COLO829 (cell line): Measurements from ENCODE around the gene EPB41L2.
"Not testable (repeated sequence)": the region's sequence is repeated elsewhere in the genome, so short reads cannot be mapped to it uniquely, and the experiment has no call there.

Experiments used
- DNase-seq: peaks from one replicate; pipeline ENCODE4 v3.0.0; 2012; ENCODE audit warnings: low spot score

Gene EPB41L2

DNA sequence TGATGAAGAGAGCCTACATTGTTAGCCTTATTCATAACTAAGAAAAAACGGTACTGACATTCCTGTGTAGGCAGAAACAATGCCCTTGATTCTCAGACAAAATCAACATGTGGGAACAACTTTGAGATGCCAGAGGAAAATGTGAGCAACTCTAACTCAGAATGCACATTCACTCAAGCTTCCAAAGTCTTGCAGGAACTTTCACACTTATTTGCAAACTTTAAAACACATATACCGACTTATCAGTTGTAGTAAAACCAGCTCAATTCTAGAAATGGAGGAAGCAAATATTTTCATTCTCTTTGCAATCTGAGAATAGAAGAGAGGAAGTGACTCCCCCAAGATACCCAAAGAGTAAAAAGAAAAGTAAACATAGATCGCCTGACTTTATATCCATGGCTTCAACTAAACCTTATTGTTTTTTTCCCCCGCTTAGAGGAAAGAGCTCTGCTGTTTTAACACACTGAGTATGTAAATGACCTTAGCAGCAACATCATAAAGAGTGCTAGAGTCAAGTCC, 117.6 kb downstream of the EPB41L2 start:
- DNase-seq: peak; percentile 59

DNA sequence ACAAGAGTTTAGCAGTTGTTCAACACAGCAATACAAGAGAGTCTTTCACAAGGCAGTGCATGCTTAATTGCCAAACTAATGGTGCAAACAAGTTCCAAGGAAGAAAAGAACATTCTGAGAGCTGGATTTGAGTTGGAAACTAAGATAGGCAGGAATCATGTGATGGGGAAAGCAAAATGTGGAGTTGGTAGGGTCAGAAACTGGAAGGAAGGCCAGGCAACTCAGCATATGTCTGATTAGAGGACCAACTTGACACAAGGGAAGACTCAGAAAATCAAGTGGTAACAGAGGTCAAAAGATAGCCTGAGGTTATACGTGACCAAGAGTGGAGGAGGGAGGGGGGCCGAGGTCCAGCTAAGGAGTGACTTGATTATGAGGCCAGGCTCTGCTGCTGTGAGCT, 118.6 kb downstream of the EPB41L2 start:
- no peak for DNase-seq

DNA sequence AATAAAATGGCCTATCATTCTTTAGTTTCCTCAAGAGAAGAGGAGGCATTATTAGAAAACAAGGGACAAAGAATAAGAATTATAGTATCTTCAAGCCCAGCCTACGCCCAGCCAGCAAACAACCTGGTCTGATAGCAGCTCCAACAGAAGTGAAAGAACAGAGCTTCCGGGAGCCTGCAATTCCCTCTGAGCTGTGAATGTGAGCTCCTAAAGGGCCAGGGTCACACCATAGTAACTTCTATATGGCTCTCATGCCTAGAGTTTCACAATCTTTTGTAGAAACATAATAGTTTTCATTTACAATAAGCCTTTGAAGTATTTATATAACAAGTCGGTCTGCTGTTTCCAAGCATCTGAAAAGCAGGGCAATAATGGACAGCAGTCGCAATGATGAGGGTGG, 119.3 kb downstream of the EPB41L2 start:
- no peak for DNase-seq

DNA sequence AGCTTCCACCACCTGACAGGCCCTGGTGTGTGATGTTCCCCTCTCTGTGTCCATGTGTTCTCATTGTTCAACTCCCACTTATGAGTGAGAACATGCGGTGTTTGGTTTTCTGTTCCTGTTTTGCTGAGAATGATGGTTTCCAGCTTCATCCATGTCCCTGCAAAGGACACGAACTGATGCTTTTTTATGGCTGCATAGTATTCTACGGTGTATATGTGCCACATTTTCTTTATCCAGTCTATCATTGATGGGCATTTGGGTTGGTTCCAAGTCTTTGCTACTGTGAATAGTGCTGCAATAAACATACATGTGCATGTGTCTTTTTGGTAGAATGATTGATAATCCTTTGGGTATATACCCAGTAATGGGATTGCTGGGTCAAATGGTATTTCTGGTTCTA, 120.3 kb downstream of the EPB41L2 start:
- not testable (repeated sequence) for DNase-seq

DNA sequence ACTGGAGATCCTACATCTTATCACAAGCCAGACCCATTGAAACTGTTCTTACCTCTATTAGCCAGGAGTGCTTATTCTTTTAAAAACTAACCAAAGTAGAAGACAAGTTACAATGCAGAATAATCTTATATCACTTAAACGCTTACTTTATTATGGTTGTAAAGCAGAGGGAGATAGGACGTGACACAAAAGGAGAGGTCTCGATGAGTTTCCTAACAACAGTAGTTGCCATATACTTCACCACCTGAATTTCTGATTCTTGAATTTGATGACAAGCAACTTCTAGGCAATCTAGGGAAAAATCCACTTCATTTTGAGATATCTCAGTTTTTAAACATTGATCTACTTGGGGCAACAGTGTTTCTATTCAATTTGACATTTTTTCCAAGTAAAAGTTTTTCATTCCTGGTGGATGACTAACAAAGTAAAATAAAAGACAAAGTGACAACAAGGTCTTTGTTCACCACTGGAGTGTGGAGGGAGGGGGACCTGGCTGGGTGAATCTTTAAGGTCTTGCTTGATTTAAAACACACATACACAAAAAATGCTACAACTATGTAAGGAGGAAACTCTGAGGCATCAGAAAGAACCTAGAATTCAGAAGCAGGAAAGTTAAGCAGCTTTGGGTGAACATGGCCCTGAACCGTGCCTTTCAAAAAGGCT, 125.0 kb downstream of the EPB41L2 start:
- peak; percentile 85 for DNase-seq

DNA sequence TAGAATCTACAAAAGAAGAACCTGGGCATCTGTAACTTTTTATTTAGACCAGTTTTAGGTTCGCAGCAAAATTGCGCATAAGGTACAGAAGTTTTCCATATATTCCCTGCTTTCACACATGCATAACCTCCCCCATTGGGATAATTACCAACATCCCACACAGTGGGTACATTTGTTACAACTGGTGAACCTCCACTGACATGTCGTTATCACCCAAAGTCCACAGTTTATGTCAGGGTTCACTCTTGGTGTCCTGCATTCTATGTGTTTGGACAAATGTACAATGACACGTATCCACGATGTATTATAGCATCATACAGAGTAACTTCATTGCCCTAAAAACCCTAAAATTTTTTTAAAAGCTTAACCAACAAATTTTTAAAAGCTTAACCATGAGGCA, 126.1 kb downstream of the EPB41L2 start:
- DNase-seq: no peak

DNA sequence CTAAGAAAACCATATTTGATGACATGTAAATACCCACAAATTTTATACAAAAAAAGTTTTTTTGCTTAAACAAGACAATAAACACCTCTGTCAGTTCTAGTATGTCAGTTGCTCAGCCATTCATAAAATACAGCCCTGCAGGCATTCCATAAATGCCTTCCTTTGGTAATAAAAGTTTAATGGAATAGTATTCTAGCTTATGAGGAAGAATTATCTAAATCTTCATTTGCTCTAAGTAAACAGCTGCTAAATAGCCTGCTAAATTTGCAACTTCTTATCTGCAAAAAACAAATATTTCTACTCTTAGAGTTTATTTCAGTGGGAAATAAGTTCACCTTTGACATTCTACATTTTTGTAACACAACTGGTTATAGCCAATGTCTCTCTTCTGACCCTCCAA, 127.1 kb downstream of the EPB41L2 start:
- peak; percentile 28 for DNase-seq

DNA sequence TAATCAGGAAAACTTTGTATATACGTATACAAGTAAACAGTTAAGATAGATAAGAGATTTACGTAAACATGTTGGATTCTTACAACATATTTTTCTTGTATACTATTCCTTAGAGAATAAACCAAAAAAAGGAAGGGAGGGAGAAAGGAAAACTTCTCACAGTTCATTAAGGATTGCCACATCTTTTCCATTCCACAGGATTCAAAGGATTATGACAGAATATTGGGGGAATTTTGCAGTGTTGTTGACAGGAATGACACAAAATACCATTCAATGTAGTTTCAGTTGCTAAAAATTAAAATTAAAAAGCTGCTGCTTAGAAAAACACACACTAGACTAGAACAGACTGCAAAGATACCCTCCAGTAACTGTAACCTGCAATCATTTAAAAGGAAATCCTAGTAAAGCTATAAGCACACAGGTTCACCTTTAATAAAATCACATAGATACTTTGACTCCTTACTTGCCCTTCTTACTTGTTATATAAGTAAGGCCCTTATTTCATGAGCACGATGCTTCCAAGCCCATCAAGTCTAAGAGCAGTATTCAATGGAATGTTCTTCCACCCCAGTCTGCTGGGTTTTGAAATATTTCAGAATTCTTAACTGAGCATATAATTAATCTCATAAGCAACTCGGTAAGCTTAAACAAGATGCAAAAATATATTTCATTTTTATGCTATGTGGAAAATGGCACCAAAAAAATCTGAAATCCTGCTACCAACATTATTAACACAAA, 128.0 kb downstream of the EPB41L2 start:
- DNase-seq: no peak

DNA sequence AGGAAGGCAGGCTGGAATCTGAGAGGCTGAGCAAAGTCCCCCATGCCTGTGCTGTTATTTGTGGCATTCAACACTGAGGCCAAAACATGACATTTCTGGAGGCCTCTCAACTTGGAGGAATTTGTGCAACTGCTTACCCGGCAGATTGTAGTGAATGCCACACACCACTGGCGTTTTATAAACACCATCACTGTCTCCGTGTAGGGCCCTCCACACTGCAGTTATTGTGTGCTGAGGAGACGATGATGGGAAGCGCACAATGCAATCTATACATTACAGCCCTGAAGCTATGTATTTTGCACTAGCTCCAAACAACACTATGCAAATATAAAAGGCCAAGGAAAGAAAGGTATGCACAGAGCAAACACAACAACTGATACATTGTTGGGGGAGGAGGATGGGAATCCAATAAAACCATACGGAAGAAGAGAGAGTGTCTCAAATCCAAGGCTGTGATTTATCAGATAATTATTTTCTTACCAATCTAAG, 129.3 kb downstream of the EPB41L2 start:
- DNase-seq: peak; percentile 63

DNA sequence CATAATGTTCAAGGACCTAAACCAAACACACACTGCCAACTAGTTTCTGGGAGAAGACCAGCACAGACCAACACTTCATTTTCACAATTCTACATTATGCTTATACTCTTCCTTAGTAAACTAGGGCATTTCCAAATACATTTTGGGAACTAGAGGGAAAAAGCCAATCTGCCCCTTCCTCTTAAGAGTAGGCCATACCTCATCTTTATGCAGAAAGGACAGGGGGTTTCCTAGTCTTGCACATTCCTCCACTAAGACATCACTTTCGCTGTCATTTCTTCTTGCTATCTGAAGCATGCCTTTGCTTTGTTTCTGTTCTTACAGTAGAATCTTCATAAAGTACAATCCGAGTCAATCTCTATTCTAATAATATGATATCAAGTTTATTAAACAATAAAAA, 130.1 kb downstream of the EPB41L2 start:
- DNase-seq: no peak

DNA sequence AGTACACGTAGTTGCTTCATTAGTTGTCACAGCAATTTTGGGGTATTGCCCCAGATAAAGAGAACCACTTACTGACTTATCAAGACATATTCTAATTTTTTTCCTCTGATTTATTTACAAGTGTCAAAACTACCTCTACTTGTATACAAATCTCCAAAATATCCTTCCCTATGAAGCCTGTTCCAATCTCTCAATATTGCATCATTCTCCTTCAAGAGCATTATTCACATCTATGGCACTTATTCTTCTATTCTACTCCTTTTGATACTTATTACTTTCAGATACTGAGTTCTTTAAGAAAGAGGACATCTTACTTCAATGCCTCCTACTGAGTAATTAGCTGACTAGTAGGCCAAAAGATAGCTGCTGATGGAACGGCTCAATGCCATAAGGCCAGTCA, 130.6 kb downstream of the EPB41L2 start:
- DNase-seq: no peak

DNA sequence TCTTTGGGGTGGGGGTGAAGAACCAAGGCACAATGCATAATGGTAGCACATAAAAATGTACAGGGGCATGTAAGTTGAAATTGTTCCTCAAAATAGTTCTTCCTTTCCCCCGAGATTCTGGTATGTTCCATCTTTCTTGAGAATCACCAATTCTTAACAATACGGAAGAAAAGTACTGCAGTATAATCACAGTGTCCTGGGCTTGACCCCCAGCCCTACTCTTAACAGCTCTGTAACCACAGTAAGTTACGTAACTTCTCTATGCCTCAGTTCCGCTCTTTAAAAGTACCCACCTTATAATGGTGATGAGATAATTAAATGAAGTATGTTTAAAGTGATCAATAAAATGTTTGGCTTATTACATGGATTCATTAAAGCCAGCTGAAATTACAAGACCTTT, 131.4 kb downstream of the EPB41L2 start:
- DNase-seq: no peak

DNA sequence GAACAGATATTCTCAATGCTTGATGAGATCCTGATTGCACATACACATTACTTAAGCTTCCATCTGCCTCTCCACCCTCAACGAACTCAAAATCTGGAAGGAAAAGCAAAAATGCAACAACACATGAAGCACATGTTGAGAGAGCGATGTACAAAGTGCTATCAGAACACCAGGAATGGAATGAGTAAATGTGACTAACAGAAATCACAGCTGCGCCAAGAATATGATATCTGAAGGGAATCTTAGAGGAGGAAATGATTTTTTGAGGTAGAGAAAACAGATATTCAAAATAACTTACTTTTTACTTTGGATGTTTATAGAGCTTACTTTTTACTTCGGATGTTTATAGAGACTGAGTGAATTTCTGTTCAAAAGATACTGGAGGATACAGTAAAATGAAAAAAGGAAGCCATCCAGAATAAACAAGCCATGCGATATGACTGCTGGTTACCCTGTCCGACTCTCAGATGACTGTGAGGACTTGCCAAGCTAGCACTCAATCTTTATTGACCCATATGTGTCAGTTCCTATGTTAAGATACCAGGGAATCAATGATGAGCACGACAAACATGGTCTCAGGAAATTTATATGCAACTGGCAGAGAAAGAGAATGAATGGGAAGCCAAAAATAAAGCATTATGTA, 133.9 kb downstream of the EPB41L2 start:
- no peak for DNase-seq

DNA sequence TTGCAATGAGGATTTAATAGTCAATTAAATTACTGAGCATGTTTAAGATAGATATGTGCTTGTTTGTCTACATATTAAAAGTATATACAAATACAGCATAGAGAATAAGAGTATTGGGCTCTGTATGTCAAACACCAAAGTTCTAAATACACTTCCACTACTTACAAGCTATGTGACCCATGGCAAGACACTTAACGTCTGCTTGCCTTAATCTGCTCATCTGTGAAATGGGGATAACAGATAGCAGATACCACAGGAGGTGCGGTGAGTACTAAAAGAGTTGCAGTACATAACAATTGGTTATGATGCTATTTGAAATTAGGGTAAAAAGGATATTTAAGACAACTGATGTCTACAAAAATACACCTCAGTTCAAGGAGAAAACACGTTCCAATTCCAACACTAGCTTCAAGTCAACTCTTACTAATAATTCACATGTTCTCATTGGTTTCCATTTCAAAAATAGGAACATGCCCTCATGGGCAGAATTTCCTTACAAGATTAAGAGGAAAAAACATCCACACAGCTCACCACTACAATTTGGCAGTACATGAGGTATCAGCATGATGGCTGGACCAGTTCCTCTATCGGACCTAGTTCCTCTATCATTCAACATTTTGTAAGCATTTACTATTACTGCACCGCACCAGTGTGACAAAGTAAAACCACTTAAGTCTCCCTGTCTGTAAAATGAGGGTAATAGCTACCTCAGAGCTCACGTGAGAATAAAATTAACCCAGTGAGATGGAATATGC, 134.7 kb downstream of the EPB41L2 start:
- no peak for DNase-seq

DNA sequence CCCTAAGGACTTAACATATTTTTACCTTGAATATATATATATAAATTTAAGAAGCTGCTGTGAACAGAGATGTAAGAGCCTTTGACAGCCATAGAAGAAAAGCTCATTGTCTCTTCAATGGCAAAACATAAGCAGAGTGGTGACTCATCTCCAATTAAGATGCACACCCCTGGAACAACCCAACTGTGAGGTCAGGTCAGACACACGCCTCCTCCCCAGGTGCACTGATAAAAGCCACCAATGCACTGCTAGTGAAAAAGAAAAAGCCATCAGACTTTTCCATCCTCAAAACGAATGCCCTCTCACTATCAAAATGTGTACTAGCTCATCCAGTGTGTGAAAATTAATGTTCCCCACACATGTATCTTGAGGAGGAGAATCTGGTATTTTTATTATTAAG, 135.7 kb downstream of the EPB41L2 start:
- peak; percentile 66 for DNase-seq

DNA sequence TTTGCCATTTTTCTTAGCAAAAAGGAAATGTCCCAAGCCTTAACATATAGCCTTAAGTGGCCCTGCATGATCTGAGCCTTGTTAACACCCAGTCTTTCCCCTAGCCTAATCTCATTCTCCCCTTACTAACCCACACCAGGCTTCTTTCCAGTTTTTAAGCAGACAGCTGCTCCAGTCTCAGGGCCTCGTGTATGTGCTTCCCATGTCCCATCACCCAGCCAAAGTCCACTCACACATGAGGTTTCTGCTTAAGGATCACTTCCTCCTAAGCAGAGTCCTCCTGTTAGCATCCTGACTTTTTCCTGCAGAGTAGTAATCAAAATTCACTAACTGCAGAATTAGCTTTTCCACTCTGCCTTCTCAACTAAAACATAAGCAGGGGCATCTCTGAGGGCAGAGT, 139.7 kb downstream of the EPB41L2 start:
- DNase-seq: no peak

DNA sequence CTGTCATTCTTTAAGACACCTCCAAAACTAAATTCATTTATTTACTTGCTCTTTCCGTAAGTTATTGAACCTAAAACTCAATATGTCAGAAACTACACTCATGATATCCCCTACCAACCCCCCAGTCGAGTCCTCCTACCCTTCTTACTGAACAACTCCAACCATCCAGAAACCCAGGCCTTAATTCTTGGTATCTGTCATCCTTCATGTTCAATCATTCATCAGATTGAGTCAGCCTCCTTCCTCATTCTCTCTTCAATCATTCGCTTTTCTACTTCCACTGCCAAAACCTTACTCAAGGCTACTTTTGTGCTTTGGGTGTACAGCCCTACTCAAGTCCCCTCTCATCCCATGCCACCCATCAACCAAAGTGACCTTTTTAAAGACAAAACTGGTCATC, 140.1 kb downstream of the EPB41L2 start:
- no peak for DNase-seq

DNA sequence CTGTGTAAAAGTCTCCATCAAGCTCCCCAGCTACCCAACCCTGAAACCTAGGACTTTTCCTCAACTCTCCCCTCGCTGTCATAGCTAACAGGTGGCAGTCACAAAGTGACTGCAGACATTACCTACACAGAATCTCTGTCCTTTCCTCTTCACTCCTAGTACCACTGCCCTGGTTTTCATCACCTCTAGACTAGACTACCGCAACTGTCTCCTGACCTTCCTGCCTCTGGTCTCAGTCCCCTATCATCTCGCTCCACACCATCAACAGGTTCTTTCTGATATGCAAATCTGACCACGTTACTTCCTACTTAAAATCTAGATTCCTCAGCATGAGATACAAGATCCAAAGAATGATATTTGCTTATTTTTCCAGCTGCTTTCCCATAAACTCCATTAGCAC, 142.1 kb downstream of the EPB41L2 start:
- DNase-seq: no peak

DNA sequence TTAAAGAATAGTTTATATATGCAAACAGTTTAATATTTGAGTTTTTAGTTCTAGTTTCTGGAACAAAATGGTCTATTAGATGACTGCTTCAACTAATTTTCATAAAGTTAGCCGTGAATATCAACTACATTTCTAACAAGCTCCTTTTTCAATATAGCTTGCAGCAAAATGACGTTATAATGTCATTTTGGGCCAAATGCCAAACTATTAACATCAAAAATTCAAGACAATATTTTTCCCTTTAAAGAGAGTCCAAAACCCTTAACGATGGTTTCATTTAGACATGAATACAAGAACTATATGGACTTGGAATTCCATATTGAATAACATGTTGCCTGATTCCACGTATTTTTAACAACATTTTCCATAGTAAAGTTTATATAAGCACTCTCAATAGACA, 144.9 kb downstream of the EPB41L2 start:
- no peak for DNase-seq

DNA sequence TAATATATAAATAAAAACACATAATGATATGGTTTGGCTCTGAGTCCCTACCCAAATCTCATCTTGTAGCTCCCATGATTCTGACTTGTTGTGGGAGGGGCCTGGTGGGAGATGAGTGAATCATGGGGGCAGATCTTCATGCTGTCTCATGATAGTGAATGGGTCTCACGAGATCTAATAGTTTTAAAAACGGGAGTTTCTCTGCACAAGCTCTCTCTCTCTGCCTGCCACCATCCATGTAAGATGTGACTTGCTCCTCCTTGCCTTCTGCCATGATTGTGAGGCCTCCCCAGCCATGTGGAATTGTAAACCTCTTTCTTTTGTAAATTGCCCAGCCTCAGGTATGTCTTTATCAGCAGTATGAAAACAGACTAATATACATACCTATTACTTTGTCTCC, 147.4 kb downstream of the EPB41L2 start:
- DNase-seq: not testable (repeated sequence)

DNA sequence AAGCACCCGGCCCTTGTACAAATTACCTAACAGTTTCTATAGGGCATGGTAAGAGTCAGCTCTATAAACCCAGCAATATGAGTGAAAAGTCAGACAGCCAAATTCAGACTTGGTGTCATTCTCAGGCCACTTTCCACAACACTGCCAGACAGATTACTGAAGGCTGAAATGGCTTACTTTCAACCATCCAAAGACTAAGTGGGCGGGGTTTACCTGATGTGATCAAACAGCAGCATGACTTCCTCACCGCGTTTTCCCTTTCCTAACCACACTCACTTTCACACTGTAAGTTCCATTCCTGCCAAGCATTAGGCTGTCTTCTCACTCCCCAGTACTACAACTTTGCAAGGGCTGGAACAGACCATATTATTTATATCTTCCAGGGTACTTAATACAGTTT, 149.9 kb downstream of the EPB41L2 start:
- DNase-seq: no peak

DNA sequence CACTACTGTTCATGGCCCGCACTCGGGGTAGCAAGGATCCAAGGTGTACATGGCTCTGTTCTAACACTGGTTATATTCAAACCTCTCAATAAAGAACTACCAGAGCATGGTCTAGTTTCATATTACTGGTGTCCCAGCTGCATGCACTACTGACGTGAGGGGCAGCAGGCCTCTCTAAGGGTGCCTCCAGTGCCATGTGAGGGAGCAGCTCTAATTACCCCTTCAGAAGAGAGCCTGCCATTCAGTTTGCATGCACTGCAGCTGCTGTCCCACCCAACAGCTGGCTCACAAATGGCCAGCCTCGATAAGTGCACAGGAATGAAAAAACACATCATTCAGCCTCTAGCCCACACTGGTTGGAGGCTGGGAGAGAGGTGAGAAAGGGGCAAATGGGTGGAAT, 150.6 kb downstream of the EPB41L2 start:
- DNase-seq: no peak
